Measurements from ENCODE around the gene PRDX1.
A peak's percentile ranks its signal among the peaks of the same experiment; 100 is the strongest.

Gene PRDX1

DNA sequence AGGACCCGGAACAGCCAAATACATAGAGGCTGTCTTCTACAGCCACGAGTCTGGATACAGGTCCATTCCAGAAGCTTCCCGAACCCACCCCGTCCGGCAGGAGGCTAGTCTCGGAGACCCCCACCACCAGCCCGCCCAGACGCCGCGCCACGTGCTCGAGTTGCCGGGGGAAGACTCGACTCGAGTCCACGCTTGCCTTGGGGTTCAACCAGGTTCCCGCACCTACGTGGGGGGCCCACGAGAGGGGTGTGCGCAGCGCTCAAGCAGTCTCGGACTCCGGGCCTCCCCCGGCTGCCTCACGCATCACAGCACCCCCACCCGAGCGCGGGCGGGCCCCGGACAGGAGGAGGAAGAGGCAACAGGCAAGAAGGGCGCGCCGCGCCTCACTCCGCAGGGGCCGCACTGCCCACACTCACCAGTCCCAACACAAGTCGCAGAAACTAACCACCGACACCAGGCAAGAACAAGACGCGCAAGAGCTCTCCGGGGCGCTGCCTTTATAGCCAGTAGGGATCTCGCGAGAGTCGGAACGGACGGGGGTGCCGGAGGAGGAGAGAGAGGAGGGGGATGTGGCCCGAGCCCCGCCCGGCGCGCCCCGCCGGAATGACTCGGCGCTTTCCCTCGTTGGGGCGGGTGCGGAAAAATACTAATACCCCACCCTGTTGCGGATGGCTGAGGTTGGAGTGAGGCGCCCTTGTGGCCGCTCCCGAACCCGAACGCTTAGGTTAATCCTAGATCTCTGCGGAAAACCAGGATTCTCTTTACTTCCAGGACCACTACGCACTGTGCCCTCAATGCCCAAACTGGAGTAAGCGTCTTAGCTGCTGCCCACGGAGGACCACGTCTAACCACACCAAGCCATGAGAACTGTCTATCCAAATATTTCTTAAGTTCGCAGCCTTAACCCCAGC is at the start of gene PRDX1:
Gene PRDX1, minus strand, starts transcription at position 472 of the 911 bp plus-strand sequence. CDS start 2,841 bp downstream, outside the sequence.
- peak; percentile 98 for DNase-seq (ENCODE audit: low read depth)

DNA sequence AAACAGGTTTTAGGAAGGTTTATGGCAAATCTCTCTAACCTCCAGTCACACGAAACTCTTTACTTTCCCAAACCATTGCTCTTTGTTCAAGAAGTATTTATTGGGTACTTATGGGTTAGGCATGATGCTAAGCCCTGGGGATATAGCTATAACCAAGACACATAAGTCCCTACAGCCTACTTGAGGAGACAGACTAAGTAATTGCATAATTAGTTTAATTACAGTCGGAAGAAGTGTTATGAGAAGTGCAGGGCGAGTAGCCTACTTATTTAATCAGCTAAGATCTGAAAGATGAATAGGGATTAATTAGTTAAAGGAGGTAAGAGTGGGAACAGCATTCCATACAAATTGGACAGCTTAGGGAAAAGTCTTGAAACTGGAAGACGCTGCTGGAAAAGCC is 48.9 kb upstream of the PRDX1 start:
- no peak for DNase-seq (ENCODE audit: low read depth)

DNA sequence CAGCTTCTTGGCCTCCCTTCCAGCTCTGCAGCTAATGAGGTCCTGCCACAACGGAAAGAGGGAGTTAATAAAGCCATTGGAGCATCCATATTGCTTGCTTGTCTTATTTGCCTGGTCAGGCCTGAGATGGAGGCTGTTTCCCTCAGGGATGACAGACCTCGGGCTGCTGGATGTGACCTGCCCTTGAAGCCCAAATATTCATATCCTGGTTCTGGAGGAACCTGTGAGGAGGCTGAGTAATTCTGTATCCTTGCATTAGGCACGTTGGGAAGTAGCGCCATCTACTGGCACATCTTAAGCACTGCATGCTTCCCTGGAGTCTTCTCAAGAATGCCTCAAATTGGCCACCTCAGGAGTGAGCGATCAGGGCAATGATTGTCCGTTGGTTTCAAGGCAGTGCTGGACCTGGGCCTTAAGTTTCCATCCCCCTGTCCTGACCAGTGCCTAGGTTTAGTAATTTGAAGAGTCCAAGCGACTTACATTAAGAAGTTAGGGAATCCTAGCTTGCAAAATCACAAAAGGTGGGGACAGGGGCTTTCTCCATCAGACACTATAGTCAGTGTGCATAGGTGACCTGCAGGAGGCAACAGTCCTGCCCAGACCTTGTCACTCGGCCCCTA is 48.4 kb upstream of the PRDX1 start:
- DNase-seq (ENCODE audit: low read depth) = no peak

DNA sequence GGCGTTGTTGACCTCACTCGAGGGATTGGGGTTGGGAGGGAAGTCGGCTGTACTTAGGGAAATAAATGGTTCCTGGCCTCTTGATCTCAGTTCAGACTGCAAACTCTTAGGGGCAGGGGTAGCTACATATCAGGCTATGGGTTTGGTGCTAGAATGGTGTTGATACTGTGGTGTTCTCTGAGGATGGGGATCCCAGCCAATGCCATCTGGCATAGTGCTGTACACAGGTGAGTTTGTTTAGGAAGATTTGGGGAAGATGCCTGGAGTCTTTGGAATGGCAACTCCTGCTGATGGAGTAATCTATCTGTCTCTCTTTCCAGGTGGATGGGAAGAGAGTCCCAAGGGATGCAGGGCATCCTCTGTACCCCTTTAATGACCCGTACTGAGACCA is 47.9 kb upstream of the PRDX1 start:
- no peak for DNase-seq (ENCODE audit: low read depth)

DNA sequence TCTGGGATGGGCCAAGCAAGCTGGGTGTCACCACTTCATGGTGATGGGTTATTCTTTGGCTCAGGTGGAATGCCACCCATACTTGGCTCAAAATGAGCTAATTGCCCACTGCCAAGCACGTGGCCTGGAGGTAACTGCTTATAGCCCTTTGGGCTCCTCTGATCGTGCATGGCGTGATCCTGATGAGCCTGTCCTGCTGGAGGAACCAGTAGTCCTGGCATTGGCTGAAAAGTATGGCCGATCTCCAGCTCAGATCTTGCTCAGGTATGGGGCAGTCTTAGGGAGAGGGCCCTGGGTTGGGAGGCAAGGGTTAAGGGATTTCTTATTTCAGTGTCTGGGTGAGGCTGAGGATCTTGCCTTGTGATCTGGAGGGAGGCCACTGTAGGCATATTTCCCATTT is 46.7 kb upstream of the PRDX1 start:
- no peak for DNase-seq (ENCODE audit: low read depth)

DNA sequence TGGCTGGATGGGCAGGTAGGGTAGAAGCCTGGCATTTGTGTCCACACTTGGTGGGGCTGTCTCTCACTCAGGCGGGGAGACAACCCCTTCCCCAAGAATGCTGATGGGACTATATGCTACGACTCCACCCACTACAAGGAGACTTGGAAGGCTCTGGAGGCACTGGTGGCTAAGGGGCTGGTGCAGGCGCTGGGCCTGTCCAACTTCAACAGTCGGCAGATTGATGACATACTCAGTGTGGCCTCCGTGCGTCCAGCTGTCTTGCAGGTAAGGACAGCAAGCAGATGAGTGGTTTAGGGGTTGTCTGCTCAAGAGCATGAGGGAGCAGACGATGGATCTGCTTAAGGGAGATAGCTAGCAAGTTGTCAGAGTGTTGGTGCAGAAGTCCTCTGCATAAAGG is 46.2 kb upstream of the PRDX1 start:
- no peak for DNase-seq (ENCODE audit: low read depth)

DNA sequence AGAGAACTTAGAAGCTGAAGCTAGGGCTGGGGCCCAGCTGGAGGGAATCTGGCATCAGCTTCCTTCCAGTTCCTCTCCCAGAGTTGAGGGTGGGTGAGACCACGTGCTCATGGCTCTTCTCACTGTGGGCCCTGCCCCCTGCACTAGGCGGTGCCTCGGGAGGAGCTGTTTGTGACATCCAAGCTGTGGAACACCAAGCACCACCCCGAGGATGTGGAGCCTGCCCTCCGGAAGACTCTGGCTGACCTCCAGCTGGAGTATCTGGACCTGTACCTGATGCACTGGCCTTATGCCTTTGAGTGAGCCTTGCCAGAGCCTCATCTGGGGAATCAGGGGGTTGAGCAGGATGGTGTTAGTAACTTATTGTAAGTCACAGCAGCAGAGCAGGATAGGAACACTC is 45.0 kb upstream of the PRDX1 start:
- DNase-seq (ENCODE audit: low read depth) = no peak

DNA sequence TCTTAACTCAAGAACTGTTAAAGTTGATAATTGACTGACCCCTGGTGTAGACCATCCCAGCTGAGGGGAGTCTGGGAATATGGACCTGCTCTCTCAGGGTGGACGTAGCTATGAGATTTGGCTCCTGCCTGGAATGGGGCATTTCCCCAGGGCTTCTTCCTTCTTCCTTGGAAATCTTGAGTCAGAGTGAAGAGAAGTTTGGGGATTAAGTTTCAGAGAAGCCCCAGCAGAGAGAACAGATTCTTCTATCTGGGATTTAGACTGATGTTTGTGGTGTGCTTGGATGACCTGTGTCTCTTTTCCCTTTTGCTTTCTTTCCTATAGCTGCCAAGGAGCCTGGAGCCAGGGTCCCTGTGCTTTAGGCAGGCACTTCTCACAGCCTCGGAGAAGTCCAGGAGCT is 42.2 kb upstream of the PRDX1 start:
- no peak for DNase-seq (ENCODE audit: low read depth)

DNA sequence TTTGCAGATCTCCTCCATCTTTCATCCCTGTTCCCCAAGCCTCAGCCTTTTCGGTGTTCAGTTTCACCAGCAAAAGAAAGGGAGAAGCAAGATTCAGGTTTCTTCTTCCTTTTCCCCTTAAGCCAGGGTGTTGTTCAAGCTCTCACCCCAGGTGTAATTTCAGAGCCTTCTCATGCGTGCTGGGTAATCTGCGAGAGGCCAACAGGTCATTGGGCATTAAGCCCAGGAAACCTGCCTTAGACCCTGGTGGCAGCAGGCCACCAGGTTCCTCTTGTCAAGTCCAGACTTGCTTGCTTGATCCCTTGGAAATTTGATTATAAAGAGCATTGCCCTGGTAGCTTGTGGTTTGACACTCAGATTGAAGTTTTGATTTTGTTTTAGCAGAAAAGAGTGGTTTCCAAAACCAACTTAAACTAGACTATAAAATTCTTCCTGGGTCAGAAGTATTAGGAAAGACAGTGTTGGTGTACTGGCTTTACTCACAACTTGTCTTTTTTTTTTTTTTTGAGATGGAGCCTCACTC is 35.8 kb upstream of the PRDX1 start:
- DNase-seq (ENCODE audit: low read depth) = no peak

DNA sequence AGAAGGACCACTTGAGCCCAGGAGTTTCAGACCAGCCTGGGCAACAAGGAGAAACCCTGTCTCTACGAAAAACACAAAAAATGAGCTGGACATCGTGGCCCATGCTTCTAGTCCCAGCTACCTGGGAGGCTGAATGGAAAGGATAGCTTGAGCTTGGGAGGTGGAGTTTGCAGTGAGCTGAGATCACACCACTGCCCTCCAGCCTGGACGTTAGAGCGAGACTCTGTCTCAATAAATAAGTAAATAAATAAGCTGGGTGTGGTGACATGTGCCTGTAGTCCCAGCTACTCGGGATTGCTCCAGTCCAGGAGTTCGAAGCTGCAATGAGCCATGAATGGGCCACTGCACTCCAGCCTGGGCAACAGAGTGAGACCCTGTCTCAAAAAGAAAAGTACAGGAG is 32.5 kb upstream of the PRDX1 start:
- no peak for DNase-seq (ENCODE audit: low read depth)

DNA sequence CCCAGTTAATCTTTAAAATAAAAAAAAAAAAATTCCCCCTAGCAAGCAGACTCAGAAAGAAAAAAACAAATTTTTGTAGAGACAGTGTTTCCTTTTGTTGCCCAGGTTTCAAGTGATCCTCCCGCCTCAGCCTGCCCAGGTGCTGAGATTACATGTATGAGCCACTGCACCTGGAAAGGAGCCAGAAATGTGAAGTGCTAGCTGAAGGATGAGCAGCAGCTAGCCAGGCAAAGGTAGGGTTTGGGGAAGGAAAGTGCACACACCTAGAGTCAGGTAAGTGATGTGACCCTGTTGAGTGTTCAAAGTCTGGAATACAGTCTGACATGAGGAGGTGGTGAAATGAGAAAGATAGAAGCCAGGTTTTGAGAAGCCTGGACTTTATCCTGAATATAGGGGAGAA is 30.6 kb upstream of the PRDX1 start:
- DNase-seq (ENCODE audit: low read depth) = no peak

DNA sequence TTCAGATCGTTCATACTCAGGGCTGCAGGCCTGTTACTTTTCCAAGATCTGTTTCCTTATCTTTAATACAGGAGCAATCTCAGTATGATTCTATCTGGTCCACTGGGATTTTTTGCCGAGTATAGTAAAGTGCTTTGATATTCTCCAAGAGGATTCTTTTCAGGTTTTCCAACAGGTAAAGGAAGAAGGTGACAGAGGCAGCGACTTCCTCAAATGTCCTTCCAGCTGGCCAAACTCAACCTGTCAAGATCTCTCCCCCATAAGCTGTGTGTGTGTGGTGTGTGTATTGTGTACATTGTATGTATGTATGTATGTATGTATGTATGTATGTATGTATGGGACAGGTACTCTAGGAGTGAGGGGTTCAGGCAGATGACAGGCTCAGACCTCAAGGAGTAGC is 30.0 kb upstream of the PRDX1 start:
- DNase-seq (ENCODE audit: low read depth) = no peak

DNA sequence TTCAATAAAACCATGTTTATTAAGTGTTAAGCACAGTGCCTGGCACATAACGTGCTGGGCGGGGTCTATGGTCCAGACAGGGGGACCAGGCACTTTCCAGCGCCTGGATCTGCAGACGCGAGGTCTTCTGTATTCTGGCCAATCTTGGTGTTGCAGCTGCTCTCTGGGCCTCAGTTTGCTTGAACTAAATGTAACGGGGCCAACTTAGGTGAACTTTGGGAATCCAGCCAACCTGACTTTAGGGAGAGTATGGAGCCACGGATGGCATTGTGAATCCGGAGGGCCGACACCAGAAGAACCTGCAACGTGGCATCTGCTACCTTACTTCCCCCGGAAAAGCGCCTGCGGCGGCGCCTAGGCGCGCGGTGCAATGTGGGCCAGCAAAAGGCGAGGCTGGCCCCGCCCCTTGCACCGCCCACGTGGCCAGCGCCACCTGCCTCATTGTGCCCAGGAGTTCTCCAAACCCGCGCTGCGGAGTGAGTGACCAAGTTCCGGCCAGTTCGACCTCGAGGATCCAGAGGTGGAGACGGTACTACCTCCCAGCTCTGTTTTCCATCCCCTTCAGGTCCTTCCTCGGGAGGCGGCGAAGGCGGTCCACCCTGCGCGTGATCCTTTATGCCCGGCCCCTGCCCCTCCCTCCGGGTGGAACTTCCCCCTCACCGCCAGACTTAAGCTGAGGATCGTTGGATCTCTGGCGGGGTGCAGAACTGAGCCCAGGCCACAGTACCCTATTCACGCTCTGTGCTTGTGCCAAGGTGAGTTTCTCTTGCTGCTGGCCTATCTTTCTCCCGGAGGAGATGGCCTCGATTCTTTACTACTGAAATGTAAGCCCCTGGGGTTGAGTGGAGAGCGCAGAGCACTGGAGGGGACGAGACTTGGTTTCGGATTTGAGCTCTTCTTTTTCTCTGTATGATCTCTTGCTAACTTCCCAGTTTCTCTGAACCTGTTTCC is 29.0 kb upstream of the PRDX1 start, which contains the start of gene AKR1A1:
Gene AKR1A1, plus strand, starts transcription at position 426 of the 951 bp plus-strand sequence. CDS start 10,969 bp downstream, outside the sequence.
- DNase-seq (ENCODE audit: low read depth) = peak; percentile 83

DNA sequence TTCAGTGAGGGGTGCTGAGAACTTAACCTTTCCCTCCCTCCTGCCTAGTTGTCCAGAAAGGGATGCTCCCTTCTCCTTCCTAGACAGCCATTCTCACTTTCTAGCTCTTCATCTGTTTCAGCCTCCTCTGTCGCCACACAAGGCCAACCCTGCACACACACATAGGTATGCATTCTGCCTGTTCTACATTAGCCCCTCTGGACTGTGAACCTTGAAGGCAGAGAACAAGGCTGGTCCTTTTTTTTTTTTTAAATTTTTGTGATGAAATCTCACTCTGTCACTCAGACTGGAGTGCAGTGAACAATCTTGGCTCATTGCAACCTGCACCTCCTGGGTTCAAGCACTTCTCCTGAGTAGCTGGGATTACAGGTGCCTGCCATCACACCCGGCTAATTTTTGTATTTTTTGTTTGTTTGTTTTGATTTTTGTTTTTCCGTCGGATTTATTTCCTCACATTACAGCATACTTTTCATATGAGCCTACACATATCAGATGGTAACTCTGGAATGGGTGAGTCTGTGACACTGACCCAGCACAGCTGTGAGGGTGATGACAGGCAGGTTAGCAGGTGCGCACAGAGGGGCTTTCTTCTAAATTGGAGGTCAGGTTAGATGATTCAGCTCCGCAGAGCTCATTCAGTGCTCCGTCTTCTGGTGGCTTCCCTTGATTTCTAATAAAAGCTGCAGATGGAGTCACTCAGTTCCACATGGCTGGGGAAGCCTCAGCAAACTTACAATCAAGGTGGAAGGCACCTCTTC is 24.0 kb upstream of the PRDX1 start:
- no peak for DNase-seq (ENCODE audit: low read depth)

DNA sequence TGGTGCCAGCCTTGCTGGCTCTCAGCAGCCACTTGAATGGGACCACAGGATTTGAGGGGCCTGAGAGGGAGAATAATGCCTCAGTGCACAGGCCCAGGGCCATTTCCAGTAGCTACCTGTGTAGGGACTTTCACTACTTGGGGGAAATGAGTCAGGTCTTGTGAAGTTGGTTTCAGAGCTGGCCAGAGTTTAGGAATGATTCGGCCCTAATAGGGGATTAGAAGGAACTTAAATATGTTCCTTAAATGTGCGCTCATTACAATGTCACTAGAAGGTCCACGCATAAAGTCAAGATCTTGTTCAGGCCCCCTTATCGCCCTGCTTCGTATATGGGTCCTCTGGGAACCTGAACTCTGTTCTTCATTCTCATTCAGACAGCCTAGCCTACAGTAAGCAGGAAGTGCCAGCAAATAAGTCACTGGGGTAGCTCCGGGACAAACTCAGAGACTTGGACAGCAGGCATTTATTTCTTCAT is 23.4 kb upstream of the PRDX1 start:
- DNase-seq (ENCODE audit: low read depth) = no peak

DNA sequence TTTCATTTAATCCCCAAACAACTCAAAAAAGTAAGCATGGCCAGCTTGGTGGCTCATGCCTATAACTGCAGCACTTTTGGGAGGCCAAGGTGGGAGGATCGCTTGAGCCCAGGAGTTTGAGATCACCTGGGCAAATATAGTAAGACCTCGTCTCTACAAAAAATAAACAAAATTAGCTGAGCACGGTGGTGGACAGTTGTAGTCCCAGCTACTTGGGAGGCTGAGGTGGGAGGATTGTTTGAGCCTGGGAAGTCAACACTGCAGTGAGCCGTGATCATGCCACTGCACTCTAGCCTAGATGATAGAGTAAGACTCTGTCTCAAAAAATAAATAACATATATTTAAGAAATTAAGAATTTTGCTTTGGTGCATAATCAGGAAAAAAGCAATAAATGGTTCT is 22.8 kb upstream of the PRDX1 start:
- no peak for DNase-seq (ENCODE audit: low read depth)

DNA sequence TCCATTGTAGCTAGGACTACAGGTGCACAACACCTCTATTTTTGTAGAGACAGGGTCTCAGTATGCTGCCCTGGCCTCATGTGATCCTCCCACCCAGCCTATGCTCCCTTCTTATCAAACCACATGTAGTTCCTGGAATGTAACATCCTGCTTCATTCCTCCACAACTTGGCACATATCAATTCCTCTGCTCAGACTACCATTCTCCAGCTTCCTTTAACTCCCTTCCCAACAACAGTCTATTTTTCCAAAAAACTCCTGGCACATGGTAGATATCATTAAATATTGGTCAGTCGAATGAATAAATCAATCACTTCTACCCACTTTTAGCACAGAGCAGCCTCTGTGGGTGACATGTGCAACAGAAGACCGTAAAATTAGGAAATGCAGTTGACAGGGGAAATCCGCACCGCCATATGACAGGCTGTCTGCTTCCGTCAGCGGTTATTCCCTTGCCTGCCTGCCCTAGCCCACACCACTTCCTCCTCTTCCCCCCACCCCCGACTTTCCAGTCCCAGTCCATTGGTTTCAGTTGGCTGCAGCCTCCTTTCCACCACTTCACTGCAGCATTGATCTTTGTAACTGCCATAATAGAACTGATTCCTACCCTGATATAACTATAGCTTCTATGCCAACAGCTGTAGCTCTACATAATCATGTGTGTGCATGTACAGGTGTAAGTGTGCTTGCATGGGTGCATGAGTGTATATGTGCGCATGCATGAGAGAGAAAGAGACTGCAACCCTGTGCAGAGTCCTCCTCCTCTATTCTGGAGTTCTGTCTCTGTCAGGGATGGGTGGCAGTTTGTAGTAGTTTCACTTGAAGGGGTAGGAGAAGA is 22.1 kb upstream of the PRDX1 start:
- peak; percentile 53 for DNase-seq (ENCODE audit: low read depth)

DNA sequence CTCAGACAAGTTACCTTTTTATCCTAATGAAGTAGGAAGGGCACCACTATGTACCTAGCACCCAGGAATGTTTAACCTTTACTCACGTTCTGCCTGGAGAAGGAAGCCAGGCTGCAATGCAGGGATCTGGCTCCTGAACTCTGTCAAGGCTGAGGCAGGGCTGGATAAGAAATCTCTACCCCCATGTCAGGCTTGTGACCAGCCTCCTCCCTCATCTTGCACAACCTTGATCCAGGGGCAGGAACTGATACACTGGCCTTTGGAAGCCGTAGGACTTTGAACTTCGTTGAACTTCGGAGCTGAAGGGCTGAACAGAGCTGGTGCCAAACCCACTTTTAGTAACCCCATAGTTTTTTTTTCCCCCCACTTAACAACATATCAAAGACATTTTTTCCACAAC is 20.9 kb upstream of the PRDX1 start:
- no peak for DNase-seq (ENCODE audit: low read depth)

DNA sequence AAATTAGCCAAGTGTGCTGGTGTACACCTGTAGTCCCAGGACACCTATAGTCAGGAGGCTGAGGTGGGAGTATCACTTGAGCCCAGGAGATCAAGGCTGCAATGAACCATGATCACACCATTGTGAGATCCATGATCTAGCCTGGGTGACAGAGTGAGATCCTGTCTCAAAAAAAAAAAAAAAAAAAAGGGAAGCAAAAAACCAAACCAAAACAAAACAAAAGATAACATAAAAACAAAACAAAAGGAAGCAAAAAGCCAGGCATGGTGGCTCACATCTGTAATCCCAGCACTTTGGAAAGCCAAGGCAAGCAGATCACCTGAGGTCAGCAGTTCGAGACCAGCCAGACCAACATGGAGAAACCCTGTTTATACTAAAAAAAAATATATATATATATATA is 19.5 kb upstream of the PRDX1 start:
- DNase-seq (ENCODE audit: low read depth) = no peak

DNA sequence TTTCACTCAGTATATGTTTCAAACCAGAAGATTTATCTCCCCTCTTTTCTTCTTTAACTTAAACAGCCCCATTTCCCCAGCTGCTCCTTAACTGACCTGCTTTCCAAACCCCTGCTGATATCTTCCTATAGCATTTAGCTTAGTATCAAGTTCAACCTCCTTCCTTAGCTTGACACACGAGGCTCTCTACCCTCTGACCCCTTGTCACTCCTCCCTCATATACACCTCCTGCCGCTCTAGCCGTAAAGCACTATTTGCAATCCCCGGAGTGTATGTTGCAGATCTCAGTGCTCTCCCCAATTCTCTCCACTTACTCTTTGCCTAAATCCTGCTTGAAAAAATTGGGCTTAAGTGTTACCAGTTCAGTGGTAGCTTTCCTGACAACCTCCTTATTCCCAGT is 15.2 kb upstream of the PRDX1 start:
- DNase-seq (ENCODE audit: low read depth) = no peak

Data from CMK (cell line).